K562 (cell line): Measurements from ENCODE around the gene LINS1. TPM values are rescaled to one million over a fixed set of nuclear protein-coding genes. Genes with fewer than 3 reads are reported as not detected.

Experiments used
- ATAC-seq: fragments of 200-7000 bp; cut with Tn5 transposase; 3 replicates; pipeline ENCODE4 v1.9.1; 2020; ENCODE audit warnings: moderate library complexity
- BruUV-seq: library from RNA; stranded (reverse); fragments of 400-500 nt; replicated peaks from 2 replicates; lab custom pipeline; 2021; lab: Mats Ljungman, UMichigan
- CTCF ChIA-PET: fragments of 300-600 bp; formaldehyde crosslinking; extraction: SDS; loops from one replicate; lab custom pipeline; 2021; ENCODE audit warnings: low intra/inter-chr PET ratio; lab: Yijun Ruan, JAX
- POLR2A ChIA-PET: fragments of 300-600, 350-650 bp; sonication (Branson Sonifier 250); formaldehyde crosslinking; extraction: SDS; loops from one replicate; lab custom pipeline; 2021; ENCODE audit warnings: antibody characterized with exemption, inconsistent platforms; lab: Yijun Ruan, JAX
- DNase-seq, 4 experiments: peaks; one replicate each; pipeline versions ENCODE4 v3.0.0 to v3.0.0-alpha.2; 2011 to 2018; ENCODE audit warnings: low spot score in 3 of 4, mixed read lengths in 3 of 4; ENCODE audit errors: extremely low read depth in 1 of 4
- FAIRE-seq: peaks from 2 replicates; lab custom pipeline; 2011; peaks lifted over from hg19 to GRCh38; lab: Jason Lieb, UNC
- H2AFZ ChIP-seq: 2 replicates; pipeline ENCODE4 v1.6.0; 2011; ENCODE audit warnings: low read depth, low read length, control low read depth, inconsistent platforms
- H3K27ac ChIP-seq: fragments of 200-600 bp; 3 replicates; pipeline ENCODE4 v1.8.0; 2011; ENCODE audit warnings: low read depth, mild to moderate bottlenecking, control low read depth, inconsistent platforms, low read length, moderate library complexity, mixed read lengths; ENCODE audit errors: extremely low read depth
- H3K27me3 ChIP-seq, 2 experiments: fragments of 300-600 bp in 1 of 2; 2 replicates in 1 of 2; 3 replicates in 1 of 2; pipeline versions ENCODE4 v1.6.0 to v1.8.0; 2011; ENCODE audit warnings: inconsistent platforms in 2 of 2, low read length in 2 of 2, mild to moderate bottlenecking in 1 of 2, mixed read lengths in 1 of 2, moderate library complexity in 1 of 2; ENCODE audit not compliant: control insufficient read depth in 2 of 2, insufficient read depth in 2 of 2
- H3K36me3 ChIP-seq: fragments of 300-600 bp; 3 replicates; pipeline ENCODE4 v1.8.0; 2011; ENCODE audit warnings: mild to moderate bottlenecking, low read length, inconsistent platforms; ENCODE audit not compliant: control insufficient read depth, insufficient read depth
- H3K4me1 ChIP-seq, 2 experiments: fragments of 200-600 bp in 1 of 2; replicated peaks in 1 of 2; 2 replicates in 1 of 2; 3 replicates in 1 of 2; pipeline versions ENCODE4 v1.5.1 to v1.8.0; 2011; ENCODE audit warnings: inconsistent platforms in 2 of 2, low read length in 2 of 2, mild to moderate bottlenecking in 1 of 2, mixed read lengths in 1 of 2, moderate library complexity in 1 of 2; ENCODE audit not compliant: control insufficient read depth in 2 of 2, insufficient read depth in 2 of 2
- H3K4me2 ChIP-seq: 2 replicates; pipeline ENCODE4 v1.6.1; 2011; ENCODE audit warnings: low read length, control low read depth, inconsistent platforms, mixed read lengths; ENCODE audit not compliant: insufficient read depth
- H3K4me3 ChIP-seq: fragments of 200-600 bp; sonication (generic), shearing (Covaris generic); 2 replicates; pipeline ENCODE4 v1.5.1; 2016; ENCODE audit warnings: control low read depth, inconsistent platforms
- H3K79me2 ChIP-seq: fragments of 200-600 bp; 3 replicates; pipeline ENCODE4 v1.8.0; 2011; ENCODE audit warnings: low read length, inconsistent platforms; ENCODE audit not compliant: control insufficient read depth, insufficient read depth
- H3K9ac ChIP-seq, 2 experiments: 2 replicates each; pipeline versions ENCODE4 v1.6.0 to v1.6.1; 2011; ENCODE audit warnings: low read depth in 2 of 2, low read length in 2 of 2, control low read depth in 1 of 2, inconsistent platforms in 1 of 2, mild to moderate bottlenecking in 1 of 2, mixed read lengths in 1 of 2; ENCODE audit not compliant: insufficient read depth in 1 of 2
- H3K9me1 ChIP-seq: one replicate; pipeline ENCODE4 v1.6.0; 2011; ENCODE audit warnings: inconsistent platforms, mild to moderate bottlenecking, low read length, moderate library complexity; ENCODE audit not compliant: control insufficient read depth, insufficient read depth
- H3K9me3 ChIP-seq: replicated peaks from 2 replicates; pipeline ENCODE4 v1.5.1; 2011; ENCODE audit warnings: low read depth, low read length, inconsistent platforms; ENCODE audit not compliant: control insufficient read depth, insufficient read depth
- H4K20me1 ChIP-seq: replicated peaks from 2 replicates; pipeline ENCODE4 v1.6.1; 2011; ENCODE audit warnings: low read length, inconsistent platforms, mixed read lengths; ENCODE audit not compliant: control insufficient read depth, insufficient read depth
- CHD1 ChIP-seq: fragments of 200-600 bp; sonication (generic); IDR thresholded peaks from one replicate; pipeline ENCODE4 v1.6.1; 2012; ENCODE audit warnings: mild to moderate bottlenecking, moderate library complexity, low read length, inconsistent platforms
- DMBX1 ChIP-seq: fragments of 250-450 bp; sonication (Bioruptor Pico); IDR thresholded peaks from 2 replicates; pipeline ENCODE4 v1.8.0; 2022; ENCODE audit warnings: inconsistent platforms, mild to moderate bottlenecking, moderate library complexity, borderline replicate concordance
- FOXA1 ChIP-seq: fragments of 450-650 bp; IDR thresholded peaks from 2 replicates; pipeline ENCODE4 v1.6.1; 2016; ENCODE audit warnings: mild to moderate bottlenecking, borderline replicate concordance
- FOXK1 ChIP-seq: sonication (generic); formaldehyde crosslinking; IDR thresholded peaks from 2 replicates; pipeline ENCODE4 v1.8.0; 2022; ENCODE audit warnings: missing genetic modification reagents, mild to moderate bottlenecking, borderline replicate concordance
- KDM4B ChIP-seq, 2 experiments: fragments of 450-650 bp in 1 of 2; sonication (generic) in 1 of 2; IDR thresholded peaks; 2 replicates each; pipeline ENCODE4 v1.6.1; 2016 to 2017; ENCODE audit warnings: borderline replicate concordance in 2 of 2, antibody characterized with exemption in 1 of 2, low read depth in 1 of 2, mild to moderate bottlenecking in 1 of 2
- NR3C1 ChIP-seq: sonication (generic); formaldehyde crosslinking; IDR thresholded peaks from 2 replicates; pipeline ENCODE4 v1.8.1; 2022; ENCODE audit warnings: missing genetic modification reagents
- SRSF1 ChIP-seq: fragments of 200-400 bp; formaldehyde crosslinking; IDR thresholded peaks from 2 replicates; pipeline ENCODE4 v1.6.1; 2017; ENCODE audit warnings: mild to moderate bottlenecking, low read depth, low read length, moderate library complexity
- ZFP36 ChIP-seq: fragments of 150-350 bp; IDR thresholded peaks from 2 replicates; pipeline ENCODE4 v1.6.1; 2018; ENCODE audit warnings: low read length, low read depth; ENCODE audit not compliant: partially characterized antibody
- WGBS: fragments of 100-300 bp; shearing (Covaris generic); methylation state at CpG from one replicate; pipeline ENCODE4 v1.1.6; 2016; ENCODE audit warnings: low coverage, mixed read lengths; ENCODE audit not compliant: insufficient coverage; ENCODE audit errors: missing lambda C conversion rate; 5-methylcytosine and 5-hydroxymethylcytosine counted together
- in situ Hi-C: fragments of 300-500 bp; cut with MboI; formaldehyde crosslinking; loops from 4 replicates; pipeline ENCODE4 v1.15.0; 2018; ENCODE audit warnings: inconsistent platforms, mixed read lengths
- intact Hi-C: fragments of 100-400 bp; cut with micrococcal nuclease; formaldehyde crosslinking; loops from 2 replicates; pipeline ENCODE4 v1.14.2; 2022
- polyA plus RNA-seq, 8 experiments: library from polyadenylated mRNA; depleted of rRNA in 4 of 8; stranded (reverse) in 5 of 8; unstranded in 3 of 8; fragments of >200 nt; fragmentation: Nextera tagmentation in 2 of 8; fragmentation: Illumina TruSeq in 1 of 8; extraction: Ambion mirVana in 2 of 8; extraction: Trizol in 1 of 8; gene quantifications; 2 replicates each; pipeline versions ENCODE4 v1.2.1 to v1.2.3, GENCODE V29; 2011 to 2014; ENCODE audit warnings: inconsistent platforms in 1 of 8, missing spikeins in 1 of 8
- total RNA-seq, 7 experiments: library from RNA; depleted of rRNA in 6 of 7; stranded (reverse); fragments of >200 nt in 6 of 7; fragmentation: Illumina TruSeq in 2 of 7; extraction: Trizol in 2 of 7; gene quantifications; 2 replicates each; pipeline versions ENCODE4 v1.2.1 to v1.2.3, GENCODE V29; 2011 to 2021; ENCODE audit warnings: low replicate concordance in 1 of 7
- TF ChIP-seq, protein P1 (sequence below), 2 experiments: fragments of 450-650 bp; IDR thresholded peaks; 2 replicates each; pipeline ENCODE4 v1.6.1; 2016
- TF ChIP-seq, protein P2 (sequence below): fragments of 450-650 bp; conservative IDR thresholded peaks from 2 replicates; pipeline ENCODE4 v1.6.1; 2016; ENCODE audit warnings: missing genetic modification characterization, low read depth, mild to moderate bottlenecking, missing compliant biosample characterization, moderate library complexity
- TF ChIP-seq, protein P3 (sequence below): fragments of 450-650 bp; formaldehyde crosslinking; IDR thresholded peaks from 2 replicates; pipeline ENCODE4 v1.4.0; 2020; ENCODE audit warnings: mild to moderate bottlenecking, moderate library complexity

LINS1 gene
- total and polyA plus RNA-seq, 9 of the 15 experiments (the other 6 are each of a cell fraction or from before 2014, with no cell fraction given) = 15.4 to 31.4 (median 24.6) TPM

DNA sequence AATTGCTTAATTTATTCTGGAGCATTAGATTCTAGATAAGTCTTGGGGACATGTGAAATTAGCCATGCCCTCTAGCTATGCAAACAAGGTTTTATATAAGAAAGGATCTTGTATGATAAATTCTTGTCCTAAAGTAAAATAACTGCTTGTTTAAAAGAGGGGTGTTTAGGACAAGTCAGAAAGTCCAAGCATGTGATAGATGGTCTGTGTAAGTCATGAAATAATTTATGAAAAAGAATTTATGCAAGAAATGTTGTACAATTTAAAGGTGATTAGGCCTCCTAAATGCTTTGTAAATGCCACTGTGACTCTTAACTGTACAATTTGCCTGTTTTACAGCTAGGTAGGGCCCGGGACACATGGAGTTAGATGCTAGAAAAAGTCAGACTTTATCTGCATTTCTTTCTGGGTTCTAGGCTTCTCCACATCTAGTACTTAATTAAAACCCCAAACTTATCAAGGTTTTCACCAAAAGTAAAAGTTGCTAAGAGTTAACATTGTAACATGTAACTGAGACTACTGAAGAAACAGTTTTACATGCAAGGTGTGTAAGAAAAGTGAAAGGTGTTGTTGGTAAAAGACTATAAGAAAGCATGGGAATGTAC lies 13.2 kb downstream of the LINS1 start:
- H3K27me3 ChIP-seq = no peaks in the 10 kb centered on the region
- ChIA-PET CTCF (no interaction called here), POLR2A (interaction anchor here (0.6 to 0.9 kb wide), 2 partner anchors 8 to 9 kb away, joined by 3 to 4 read pairs; no protein-coding TSS in a partner anchor)
- peak; percentile 11 for FAIRE-seq
- no peak overlapping the region for H3K4me2 ChIP-seq
- H3K9me1 ChIP-seq = no peaks in the 10 kb centered on the region
- H2AFZ ChIP-seq = no peak overlapping the region
- no TSS peak for BruUV-seq
- intact Hi-C loops (no loop called here), in situ Hi-C loops (no loop called here)
- H4K20me1 ChIP-seq = no peaks in the 10 kb centered on the region
- H3K9me3 ChIP-seq = no peaks in the 10 kb centered on the region
- 75% methylated on average over 1 of the region's 1 CpG for WGBS
- H3K79me2 ChIP-seq = peaks cover 92% of the 10 kb centered on the region
- ATAC-seq = no peak
- peaks cover 0 to 4% of the 10 kb centered on the region in 2 experiments; a peak in 1 of 5 replicates for H3K4me1 ChIP-seq
- no peak overlapping the region for H3K9ac ChIP-seq
- H3K27ac ChIP-seq = no peak overlapping the region
- H3K36me3 ChIP-seq = peaks cover 32% of the 10 kb centered on the region; the same call in 1 of the 3 replicates
- no peak overlapping the region for H3K4me3 ChIP-seq
- TF ChIP-seq NR3C1 (CRISPR knock-in tag) (no peak), CHD1 (no peak), ZFP36 (peak; percentile 65), SRSF1 (no peak)
- DNase-seq = peak in 1 of 4 experiments; percentile 11

DNA sequence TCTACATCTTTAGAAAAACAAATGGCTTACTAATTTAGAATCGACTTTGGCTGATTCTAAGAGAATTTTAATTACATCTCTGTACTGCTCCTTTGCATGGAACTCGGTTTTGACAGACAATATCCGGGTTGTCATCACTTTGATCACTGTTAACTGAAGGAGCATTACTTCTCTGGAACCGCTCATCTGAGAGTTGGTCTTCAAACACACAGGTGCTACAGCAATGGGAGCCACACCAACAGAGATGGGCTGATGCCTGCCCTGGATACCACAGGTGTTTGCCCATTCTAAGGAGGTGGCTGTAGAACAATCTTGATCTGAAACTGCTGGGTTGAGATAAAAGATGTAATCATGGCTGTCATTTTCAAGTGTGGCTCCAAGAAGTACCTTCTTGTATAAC lies 21.6 kb downstream of the LINS1 start:
- Histone ChIP-seq H2AFZ (no peak overlapping the region), H3K4me1 (no peaks in the 10 kb centered on the region), H3K27ac (no peak overlapping the region), H3K9me3 (no peaks in the 10 kb centered on the region), H3K9ac (no peak overlapping the region), H3K27me3 (no peaks in the 10 kb centered on the region), H3K79me2 (peaks cover 42% of the 10 kb centered on the region), H3K9me1 (no peaks in the 10 kb centered on the region), H4K20me1 (no peaks in the 10 kb centered on the region), H3K36me3 (peaks cover 20% of the 10 kb centered on the region; the same call in 1 of the 3 replicates), H3K4me3 (no peak overlapping the region), H3K4me2 (no peak overlapping the region)
- DNase-seq (no peak), ATAC-seq (no peak), FAIRE-seq (peak; percentile 32)
- in situ Hi-C loops (no loop called here), intact Hi-C loops (no loop called here)
- ChIA-PET POLR2A (interaction anchor here (0.5 kb wide), 1 partner anchor 43 kb away, joined by 3 read pairs; no protein-coding TSS in a partner anchor), CTCF (no interaction called here)
- no TSS peak for BruUV-seq
- WGBS = 77% methylated on average over 4 of the region's 4 CpGs
- TF ChIP-seq, protein P1, sequence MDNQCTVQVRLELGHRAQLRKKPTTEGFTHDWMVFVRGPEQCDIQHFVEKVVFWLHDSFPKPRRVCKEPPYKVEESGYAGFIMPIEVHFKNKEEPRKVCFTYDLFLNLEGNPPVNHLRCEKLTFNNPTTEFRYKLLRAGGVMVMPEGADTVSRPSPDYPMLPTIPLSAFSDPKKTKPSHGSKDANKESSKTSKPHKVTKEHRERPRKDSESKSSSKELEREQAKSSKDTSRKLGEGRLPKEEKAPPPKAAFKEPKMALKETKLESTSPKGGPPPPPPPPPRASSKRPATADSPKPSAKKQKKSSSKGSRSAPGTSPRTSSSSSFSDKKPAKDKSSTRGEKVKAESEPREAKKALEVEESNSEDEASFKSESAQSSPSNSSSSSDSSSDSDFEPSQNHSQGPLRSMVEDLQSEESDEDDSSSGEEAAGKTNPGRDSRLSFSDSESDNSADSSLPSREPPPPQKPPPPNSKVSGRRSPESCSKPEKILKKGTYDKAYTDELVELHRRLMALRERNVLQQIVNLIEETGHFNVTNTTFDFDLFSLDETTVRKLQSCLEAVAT (IDR thresholded peaks at IDR 0.05) = no peak
- TF ChIP-seq DMBX1 = no peak
- TF ChIP-seq, protein P2, sequence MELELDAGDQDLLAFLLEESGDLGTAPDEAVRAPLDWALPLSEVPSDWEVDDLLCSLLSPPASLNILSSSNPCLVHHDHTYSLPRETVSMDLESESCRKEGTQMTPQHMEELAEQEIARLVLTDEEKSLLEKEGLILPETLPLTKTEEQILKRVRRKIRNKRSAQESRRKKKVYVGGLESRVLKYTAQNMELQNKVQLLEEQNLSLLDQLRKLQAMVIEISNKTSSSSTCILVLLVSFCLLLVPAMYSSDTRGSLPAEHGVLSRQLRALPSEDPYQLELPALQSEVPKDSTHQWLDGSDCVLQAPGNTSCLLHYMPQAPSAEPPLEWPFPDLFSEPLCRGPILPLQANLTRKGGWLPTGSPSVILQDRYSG (tag) = no peak
- no peak for TF ChIP-seq FOXA1
- TF ChIP-seq KDM4B (IDR thresholded peaks at IDR 0.05; ENCODE audit: borderline replicate concordance in 2 of 2, low read depth in 1 of 2) = no peak
- TF ChIP-seq, protein P3, sequence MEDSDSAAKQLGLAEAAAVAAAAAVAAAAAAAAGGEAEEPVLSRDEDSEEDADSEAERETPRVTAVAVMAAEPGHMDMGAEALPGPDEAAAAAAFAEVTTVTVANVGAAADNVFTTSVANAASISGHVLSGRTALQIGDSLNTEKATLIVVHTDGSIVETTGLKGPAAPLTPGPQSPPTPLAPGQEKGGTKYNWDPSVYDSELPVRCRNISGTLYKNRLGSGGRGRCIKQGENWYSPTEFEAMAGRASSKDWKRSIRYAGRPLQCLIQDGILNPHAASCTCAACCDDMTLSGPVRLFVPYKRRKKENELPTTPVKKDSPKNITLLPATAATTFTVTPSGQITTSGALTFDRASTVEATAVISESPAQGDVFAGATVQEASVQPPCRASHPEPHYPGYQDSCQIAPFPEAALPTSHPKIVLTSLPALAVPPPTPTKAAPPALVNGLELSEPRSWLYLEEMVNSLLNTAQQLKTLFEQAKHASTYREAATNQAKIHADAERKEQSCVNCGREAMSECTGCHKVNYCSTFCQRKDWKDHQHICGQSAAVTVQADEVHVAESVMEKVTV = no peak
- TF ChIP-seq FOXK1 = no peak
